ENCODE results near the gene OCA2.

The OCA2 gene

GRCh38 chr15:27792756-27793264 is 306.3 kb downstream of the OCA2 start:
- DNase-seq (ENCODE audit: low read depth): no peak
- TF ChIP-seq CTCF (IDR thresholded peaks at IDR 0.05; ENCODE audit: low read depth, low read length) (no peak), MYC (IDR thresholded peaks at IDR 0.05; ENCODE audit: low read depth, low read length) (no peak), MAX (IDR thresholded peaks at IDR 0.05; ENCODE audit: low read depth, low read length) (no peak), POLR2A (IDR thresholded peaks at IDR 0.05; ENCODE audit: extremely low read depth, insufficient read length) (no peak)
- no peak overlapping the region for H3K4me3 ChIP-seq (ENCODE audit: low read depth, low read length)

- DNase-seq (ENCODE audit: low read depth): no peak
- TF ChIP-seq MAX (IDR thresholded peaks at IDR 0.05; ENCODE audit: low read depth, low read length) (no peak), POLR2A (IDR thresholded peaks at IDR 0.05; ENCODE audit: extremely low read depth, insufficient read length) (no peak), CTCF (IDR thresholded peaks at IDR 0.05; ENCODE audit: low read depth, low read length) (no peak), MYC (IDR thresholded peaks at IDR 0.05; ENCODE audit: low read depth, low read length) (no peak)
- no peak overlapping the region for H3K4me3 ChIP-seq (ENCODE audit: low read depth, low read length)
These were observed 308.8 kb downstream of the OCA2 start for GRCh38 chr15:27790270-27790669.

GRCh38 chr15:27787931-27788330 is 311.2 kb downstream of the OCA2 start:
- TF ChIP-seq CTCF (IDR thresholded peaks at IDR 0.05; ENCODE audit: low read depth, low read length) (no peak), POLR2A (IDR thresholded peaks at IDR 0.05; ENCODE audit: extremely low read depth, insufficient read length) (no peak), MAX (IDR thresholded peaks at IDR 0.05; ENCODE audit: low read depth, low read length) (no peak), MYC (IDR thresholded peaks at IDR 0.05; ENCODE audit: low read depth, low read length) (no peak)
- H3K4me3 ChIP-seq (ENCODE audit: low read depth, low read length): no peak overlapping the region
- DNase-seq (ENCODE audit: low read depth): no peak

- TF ChIP-seq POLR2A (IDR thresholded peaks at IDR 0.05; ENCODE audit: extremely low read depth, insufficient read length) (no peak), CTCF (IDR thresholded peaks at IDR 0.05; ENCODE audit: low read depth, low read length) (no peak), MYC (IDR thresholded peaks at IDR 0.05; ENCODE audit: low read depth, low read length) (no peak), MAX (IDR thresholded peaks at IDR 0.05; ENCODE audit: low read depth, low read length) (no peak)
- H3K4me3 ChIP-seq (ENCODE audit: low read depth, low read length): no peak overlapping the region
- no peak for DNase-seq (ENCODE audit: low read depth)
These were observed 315.0 kb downstream of the OCA2 start for GRCh38 chr15:27784107-27784506.

GRCh38 chr15:27783678-27784077 is 315.4 kb downstream of the OCA2 start:
- DNase-seq (ENCODE audit: low read depth): no peak
- H3K4me3 ChIP-seq (ENCODE audit: low read depth, low read length): no peak overlapping the region
- TF ChIP-seq MYC (IDR thresholded peaks at IDR 0.05; ENCODE audit: low read depth, low read length): no peak
- TF ChIP-seq MAX (IDR thresholded peaks at IDR 0.05; ENCODE audit: low read depth, low read length): no peak
- no peak for TF ChIP-seq POLR2A (IDR thresholded peaks at IDR 0.05; ENCODE audit: extremely low read depth, insufficient read length)
- no peak for TF ChIP-seq CTCF (IDR thresholded peaks at IDR 0.05; ENCODE audit: low read depth, low read length)

Measured in NB4 (cell line).